A673 (cell line): ENCODE measurements around the gene BNC1.

Source experiments
- CTCF ChIP-seq: fragments of 300-800, 200-600 bp; sonication (generic); conservative IDR thresholded peaks from 2 replicates; pipeline ENCODE4 v1.5.1; 2017; ENCODE audit warnings: low read depth, mild to moderate bottlenecking, antibody characterized with exemption, low read length, moderate library complexity, mixed read lengths
- EZH2 ChIP-seq: fragments of 200-600 bp; sonication (generic); IDR thresholded peaks from 2 replicates; pipeline ENCODE4 v1.6.1; 2017; ENCODE audit warnings: borderline replicate concordance, low read depth, mild to moderate bottlenecking, mixed read lengths, antibody characterized with exemption, low read length; ENCODE audit not compliant: poor library complexity, severe bottlenecking

GRCh38 chr15:83268147-83268546 is 16.3 kb downstream of the BNC1 start:
- TF ChIP-seq EZH2, result no peak
- TF ChIP-seq CTCF, result no peak
